Right renal pelvis (tissue), 4 donors: ENCODE results near the gene ITPR1. TPM values are rescaled to one million over a fixed set of nuclear protein-coding genes. Genes with fewer than 3 reads are reported as not detected.

ENCODE experiments used
- DNase-seq, 4 donors: peaks; one replicate each; pipeline ENCODE4 v3.0.0-alpha.2; 2013; ENCODE audit warnings: low read depth in 4 of 4, low spot score in 3 of 4, missing footprints in 1 of 4
- polyA plus RNA-seq, 4 donors: library from polyadenylated mRNA; unstranded; fragments of 120-200 nt; gene quantifications; one replicate each; pipeline ENCODE4 v1.2.1, GENCODE V29; 2013; ENCODE audit not compliant: insufficient read length in 4 of 4

Gene ITPR1
- polyA plus RNA-seq, 4 donors: 48.1 to 61.2 (median 53.4) TPM

DNA sequence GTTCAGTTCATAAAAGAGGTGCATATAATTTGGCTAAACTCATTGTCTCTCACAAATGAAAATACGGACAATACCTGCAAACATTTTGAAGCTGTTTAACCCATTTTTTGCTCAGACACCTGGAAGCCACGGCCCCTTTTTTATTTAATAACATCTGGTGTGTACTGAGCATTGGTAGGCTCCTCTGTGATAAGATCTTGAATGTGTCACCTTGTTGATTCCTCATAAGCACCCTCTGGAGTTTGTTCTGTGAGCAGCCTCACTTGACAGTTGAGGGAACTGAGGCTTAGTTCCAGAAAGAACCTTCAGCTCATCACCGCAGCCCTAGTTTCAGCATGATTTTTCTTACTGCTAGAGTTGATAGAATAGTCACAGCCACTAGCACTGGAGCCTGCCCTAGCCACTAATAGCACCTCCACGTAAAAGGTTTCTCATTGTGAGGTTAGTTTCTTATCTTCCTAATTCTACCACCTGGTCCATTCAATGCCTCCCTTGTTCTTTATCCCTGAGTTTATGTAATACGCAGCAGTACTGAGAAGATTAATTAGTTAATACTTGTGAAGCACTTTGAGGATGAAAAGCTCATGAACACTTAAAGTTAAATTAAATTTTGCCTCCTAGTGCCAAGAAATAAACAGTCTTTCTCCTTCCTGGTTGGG is 71.9 kb downstream of the ITPR1 start:
- DNase-seq: no peak

DNA sequence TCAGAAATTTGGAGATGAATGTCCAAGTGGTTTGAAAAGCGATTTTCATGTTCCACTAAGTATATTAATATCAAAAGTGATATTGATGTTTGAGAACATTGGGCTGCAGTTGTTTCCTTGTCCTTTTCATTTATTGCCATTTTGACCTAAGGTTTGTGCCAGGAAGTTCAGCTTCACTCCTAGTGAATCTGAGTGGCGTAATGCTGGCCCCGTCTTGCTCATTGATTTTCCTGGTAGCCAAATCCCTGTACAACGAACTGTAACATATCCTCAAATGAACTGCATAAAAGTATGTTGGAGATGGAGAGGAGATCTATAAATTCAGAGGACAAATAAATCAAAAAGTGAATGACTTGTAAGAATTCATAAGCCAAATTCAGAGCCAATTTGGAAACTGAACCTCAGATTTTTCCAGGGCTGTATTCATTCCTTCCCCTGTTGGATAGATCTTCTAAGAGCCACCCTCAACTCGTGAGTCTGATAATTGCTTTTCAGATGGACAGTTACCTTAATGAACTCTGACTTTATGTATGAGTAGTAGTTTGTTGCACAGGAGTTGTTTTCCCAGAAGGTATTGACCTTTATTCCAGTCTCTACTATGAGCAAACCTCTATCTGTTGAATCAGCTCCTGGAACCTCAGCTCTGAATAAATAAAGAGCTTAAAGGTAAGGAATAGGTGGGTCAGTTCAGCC is 72.8 kb downstream of the ITPR1 start:
- DNase-seq: no peak

DNA sequence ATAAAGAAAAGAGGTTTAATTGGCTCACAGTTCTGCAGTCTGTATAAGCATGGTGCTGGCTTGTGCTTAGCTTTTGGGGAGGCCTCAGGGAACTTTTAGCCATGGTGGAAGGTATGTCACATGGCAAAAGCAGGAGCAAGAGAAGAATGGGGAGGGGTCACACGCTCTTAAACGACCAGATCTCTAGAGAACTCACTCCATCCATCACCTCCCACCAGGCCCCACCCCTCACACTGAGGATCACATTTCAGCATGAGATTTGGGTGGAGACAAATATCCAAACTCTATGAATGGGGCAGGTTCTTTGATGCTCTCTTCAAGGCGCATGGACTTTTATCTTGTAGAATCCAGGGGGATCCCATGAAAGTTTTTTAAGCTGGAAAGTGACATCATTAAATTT is 75.7 kb downstream of the ITPR1 start:
- no peak for DNase-seq

DNA sequence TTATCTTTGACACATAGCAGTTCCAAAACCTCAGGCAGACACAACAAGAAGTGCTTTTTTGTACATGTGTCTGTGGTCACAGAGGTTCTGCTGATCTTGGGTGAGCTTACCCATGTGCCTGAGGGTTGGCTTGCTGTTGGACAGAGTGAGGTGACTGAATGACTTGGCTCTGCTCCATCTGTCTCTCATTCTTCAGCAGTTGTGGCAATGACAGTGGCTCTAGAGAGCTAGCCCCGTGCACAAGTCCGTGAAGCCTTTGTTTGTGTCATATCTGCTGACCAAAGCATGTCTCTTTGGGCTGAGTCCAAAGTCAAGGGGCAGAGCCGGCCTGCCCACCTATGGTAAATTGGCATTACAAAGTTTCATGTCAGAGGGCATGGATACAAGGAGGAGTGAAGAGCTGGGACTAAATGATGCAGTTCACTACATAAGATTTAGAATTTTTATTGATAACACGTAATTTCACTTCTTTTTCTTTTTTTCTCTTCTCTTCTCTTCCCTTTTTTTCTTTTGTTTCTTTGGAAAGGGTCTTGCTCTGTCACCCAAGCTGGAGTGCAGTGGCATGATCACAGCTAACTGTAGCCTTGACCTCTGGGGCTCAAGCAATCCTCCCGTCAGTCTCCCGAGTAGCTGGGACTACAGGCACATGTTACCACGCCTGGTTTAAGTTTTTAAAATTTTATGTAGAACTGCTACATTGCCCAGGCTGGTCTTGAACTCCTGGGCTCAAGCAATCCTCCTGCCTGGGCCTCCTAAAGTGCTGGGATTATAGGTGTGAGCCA is 77.9 kb downstream of the ITPR1 start:
- no peak for DNase-seq

DNA sequence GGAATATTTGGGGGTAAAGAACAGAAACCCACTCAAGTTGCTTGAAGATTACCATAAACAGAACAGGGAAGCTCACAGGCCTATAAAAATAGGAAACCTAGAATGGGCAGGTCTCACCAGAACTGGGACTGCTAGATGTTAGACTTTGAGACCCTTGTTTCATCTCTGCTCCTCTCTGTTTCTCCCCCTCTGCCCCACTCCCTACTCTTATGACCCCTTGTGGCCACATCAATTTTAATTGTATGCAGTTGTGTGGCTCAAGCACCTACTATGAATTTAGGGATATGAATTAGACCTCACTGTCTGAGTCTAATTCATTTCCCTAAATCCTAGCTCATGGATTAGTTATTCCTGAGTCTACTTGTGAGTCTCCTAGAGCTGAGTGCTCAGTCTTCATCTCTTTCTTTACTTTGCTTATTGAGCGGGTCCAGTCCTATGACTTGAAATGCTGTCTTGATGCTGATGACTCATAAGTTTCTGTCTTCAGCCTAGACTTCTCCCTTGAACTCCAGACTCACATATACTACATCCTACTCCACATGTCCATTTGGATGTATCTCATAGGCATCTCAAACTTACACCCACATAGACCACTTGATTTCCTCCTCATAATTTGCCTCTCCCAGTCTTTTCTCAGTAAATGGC is 78.7 kb downstream of the ITPR1 start:
- DNase-seq: no peak

DNA sequence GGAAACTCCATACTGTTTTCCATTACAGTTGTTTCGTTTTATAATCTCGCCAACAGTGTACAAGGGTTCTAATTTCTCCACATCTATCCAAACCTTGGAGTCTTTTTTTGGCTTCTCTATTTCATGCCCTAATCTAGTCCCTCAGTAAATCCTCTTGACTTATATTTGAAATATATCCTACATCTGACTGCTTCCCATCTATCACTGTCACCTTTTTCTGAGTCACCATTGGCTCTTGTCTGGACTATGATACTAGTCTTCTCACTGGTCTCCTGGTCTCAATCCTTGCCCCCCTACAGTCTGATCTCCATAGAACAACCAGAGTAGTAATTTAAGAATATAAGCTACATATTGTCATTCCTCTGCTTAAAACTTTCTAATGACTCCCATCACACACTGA is 80.0 kb downstream of the ITPR1 start:
- DNase-seq: no peak

DNA sequence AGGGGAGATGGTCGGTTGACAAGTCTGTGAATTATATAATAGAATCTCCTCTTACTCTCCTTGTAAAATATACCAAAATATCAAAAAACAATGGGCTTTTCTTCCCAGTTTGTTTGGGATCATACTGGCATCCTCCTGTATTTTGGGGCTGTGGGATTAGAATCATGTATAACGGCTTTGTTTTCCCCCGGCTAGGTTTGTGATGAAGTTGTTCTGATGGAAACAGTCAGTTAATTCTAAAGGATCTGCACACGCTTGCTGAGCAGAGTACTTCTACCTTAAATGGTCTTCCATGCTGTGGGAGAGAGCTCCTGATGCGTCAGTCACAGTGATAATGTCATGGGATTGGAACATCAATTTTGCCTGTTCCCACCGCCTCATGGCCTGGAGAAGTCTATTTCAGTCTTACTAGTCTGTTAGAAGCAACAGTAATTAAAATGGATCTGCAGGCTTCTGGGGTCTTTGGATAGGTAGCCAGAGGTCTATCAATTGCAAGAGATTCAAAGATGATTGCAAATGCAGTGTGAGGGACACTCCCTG is 81.3 kb downstream of the ITPR1 start:
- DNase-seq: no peak

DNA sequence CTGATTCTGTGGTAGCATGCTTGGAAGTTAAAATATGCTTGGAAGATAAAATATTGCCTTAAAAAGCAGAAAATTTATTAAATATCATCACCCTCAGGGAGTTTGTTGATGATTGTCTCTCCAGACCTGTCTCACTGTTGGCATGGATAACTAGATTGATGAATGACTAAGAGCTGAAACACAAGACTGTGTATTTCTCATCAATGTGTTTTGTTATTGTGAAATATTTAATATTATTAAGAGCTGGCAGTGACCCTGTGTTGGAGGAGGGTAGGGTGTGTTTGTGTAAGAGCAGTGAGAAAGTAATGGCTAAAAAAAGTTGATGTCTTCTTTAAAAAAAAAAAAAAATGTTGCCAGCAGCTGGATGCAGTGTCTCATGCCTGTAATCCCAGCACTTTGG is 82.2 kb downstream of the ITPR1 start:
- no peak for DNase-seq

DNA sequence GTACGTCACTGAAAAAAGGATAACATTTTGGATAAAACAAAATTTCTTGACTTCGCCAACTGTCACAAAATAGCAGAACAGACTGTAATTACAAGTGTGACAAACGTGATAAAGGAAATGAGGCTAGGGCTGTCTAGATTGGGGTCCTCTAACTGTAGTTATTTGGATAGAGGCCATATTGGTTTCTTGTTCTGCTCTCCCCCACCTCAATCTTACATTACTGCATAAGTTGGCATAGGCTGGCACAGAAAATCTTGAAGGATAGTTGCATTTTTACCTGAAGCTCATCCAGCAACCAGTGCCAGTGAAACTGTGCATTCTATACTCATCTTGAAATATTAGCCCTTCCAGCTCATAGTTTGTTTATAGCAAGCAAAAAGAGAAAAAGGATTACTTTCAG is 84.6 kb downstream of the ITPR1 start:
- no peak for DNase-seq

DNA sequence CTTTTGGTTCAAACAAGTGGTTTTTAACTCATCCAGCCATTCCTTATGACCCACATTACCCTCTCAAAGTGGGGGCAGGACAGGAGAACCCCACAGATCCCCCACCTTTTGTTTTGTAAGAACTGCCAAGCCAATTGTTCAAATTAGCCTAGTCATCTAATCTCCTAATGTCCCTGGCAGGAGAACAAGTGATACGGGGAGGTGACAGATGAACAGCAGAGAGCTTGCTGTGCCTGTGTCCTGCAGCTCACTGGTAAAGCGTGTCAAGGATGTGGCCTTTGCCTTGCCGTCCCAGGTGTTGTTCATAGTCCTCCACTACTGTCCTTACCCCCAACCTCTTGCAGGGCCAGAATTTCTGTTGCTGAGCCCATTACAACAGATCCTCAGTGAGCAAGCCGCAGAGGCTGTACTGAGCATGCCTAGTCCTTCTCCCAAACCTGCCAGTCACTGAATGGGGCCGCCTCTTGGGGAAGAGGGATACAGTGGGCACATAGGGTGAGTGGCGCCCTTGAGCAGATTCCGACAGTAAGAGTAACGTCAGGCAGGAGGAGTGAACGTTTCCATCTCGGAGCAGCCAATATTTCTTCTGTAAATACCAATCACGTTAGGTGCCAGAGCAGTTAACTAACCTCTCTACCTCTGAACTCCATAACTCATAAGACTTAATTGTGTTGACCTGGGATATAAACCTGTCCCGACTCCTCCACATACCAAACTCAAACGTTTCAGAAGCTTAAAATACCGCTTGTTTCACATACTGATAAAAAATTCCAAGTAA is 87.4 kb downstream of the ITPR1 start:
- DNase-seq: no peak

DNA sequence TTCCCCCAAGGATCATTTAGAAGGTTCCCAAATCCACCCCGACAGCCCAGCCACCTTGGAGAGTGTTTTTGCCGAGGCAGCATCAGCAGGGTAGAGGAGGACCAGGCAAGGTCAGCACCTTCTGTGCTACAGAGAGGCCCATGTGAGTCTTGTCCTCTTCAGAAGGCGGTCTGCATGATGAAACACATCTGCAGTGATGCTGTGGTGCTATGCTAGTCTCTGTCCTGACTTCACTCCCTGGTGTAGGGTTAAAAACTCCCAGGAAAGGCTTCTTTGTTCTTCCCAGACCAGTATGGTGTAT is 87.9 kb downstream of the ITPR1 start:
- DNase-seq: no peak

DNA sequence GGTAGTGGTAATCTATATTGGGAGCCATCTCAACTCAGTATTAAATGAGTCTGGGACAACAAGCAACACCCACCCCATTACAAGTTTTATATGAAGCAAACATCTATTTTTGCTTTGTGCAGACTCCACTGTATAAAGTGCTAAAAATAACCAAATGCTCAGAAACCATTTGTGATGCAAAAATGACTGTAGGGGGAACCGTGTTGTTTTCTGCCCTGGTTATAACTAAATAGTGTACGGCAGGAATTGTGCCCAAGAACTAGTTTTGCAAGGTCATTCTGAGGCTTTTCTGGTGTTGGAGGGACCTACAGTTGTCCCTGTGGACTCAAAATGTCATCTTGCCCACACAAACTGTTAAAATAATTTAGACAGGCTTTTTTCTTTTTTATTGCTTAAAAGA is 88.3 kb downstream of the ITPR1 start:
- DNase-seq: no peak

DNA sequence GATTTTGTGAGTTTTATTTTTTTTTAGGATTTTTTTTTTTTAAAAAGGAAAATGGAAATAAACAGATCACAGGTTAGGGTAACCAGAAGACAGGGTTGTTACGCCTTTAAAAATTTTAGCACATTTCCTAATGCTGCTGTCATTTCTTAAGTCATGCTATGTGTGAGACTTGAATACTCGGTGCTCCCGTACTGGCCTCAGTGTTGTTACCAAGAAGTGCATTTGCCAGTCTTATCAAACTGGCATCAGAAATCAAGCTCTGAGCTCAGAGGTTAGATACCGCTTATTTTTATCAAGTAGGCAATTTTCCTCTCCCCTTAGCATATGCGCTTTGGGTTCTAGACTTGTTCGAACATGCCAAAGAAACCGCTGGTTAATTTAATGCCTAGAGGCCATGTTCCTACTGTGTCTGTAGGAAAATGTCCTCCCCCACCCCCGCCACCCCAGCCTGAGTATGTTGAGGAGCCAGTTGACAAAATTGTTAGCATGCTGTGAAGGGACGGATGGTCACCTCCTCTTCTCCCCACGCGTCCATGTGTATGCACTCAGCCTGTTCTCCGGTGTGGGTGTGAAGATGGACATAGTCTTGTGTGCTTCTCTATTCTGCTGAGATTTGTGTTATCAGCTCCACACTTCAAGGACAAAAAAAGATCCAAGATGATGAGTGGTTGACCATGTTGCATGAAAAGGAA is 88.9 kb downstream of the ITPR1 start:
- no peak for DNase-seq

DNA sequence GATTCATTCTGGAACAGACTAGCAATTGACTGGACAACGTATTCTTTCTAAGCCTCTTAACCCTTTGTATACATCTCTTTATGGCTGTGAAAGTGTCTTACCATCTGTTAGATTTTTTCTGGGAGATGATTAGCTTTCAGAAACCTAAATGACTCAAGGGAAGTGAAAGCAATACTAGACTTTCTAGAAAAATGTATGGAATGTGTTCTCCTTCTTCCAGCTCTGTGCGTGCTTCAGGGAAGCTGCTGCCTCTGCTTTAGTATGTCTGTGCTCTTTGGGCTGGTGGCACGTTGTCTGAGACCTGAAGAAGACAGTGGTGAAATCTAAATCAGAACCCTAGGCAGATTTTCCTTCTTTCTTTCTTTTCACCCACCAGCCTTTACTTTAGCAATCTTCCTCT is 89.5 kb downstream of the ITPR1 start:
- DNase-seq: no peak

DNA sequence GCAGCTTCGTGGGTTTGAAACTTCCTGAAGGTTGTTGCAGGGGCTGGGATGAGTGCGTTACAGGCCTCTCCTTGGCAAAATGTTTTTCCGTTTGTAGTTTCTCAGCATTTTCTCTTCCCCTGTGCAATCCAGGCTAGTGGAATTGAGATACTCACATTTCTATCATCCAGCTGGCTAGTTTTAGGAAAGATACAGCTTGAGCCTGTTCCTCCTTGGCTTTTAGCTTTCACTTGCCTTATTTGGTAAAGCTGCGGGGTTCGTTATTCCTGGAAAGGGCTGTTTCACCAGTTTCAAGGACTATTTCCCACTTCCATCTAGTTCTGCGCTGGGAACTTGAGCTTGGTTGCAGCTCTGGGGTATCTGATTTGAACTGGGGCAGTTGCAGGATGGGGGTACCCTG is 90.3 kb downstream of the ITPR1 start:
- DNase-seq: no peak

DNA sequence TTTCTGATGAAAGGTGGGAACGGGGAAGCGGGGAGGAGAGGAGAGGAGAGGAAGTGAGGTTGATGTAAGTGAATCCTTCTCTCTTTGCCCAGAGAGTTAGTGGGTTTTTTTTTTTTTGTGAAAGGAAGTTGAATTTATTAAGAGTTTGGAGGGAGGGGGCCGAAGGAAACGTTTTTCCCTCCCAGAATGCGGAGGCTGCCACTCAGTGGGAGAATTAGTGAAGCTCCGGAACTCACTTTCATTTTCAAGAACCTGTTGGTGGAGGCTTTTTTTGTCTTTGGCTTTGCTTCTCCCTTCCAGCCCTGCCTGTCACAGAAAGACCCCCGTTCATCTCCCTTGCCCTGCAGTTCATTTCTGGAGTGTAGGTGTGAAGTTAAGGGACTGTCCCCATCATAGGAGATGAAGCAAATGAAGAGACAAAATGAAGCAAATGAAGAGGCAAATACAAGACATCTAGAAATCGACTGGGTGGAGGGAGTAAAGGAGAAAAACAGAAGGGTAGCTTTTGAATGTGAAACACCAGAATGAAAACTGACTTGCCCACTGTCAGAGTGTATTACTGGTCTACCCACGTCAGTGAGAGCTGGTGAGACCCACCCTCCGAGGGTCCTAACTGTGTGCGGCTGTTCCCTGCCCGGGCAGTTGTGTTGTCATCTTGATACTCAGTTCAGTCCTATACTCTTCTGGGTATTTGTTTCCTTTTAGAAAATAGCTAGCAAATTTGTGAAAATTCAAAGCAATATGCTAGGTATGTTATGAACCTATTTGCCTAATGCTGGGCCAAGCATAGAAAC is 91.5 kb downstream of the ITPR1 start:
- no peak for DNase-seq

DNA sequence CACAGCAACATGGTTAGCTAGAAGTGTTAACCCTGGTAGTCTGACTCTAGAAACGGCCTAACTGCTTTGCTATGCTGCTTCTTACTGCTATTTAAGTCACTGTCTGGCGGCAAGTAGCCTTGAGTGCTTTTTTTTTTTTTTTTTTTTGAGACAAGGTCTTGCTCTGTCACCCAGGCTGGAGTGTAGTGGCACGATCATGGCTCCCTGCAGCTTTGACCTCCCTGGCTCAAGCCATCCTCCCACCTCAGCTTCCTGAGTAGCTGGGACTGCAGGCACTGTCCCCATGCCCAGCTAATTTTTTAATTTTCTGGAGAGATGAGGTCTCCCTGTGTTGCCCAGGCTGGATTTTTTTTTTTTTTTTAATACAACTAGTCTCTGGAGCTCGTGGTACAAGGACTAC is 93.2 kb downstream of the ITPR1 start:
- no peak for DNase-seq

DNA sequence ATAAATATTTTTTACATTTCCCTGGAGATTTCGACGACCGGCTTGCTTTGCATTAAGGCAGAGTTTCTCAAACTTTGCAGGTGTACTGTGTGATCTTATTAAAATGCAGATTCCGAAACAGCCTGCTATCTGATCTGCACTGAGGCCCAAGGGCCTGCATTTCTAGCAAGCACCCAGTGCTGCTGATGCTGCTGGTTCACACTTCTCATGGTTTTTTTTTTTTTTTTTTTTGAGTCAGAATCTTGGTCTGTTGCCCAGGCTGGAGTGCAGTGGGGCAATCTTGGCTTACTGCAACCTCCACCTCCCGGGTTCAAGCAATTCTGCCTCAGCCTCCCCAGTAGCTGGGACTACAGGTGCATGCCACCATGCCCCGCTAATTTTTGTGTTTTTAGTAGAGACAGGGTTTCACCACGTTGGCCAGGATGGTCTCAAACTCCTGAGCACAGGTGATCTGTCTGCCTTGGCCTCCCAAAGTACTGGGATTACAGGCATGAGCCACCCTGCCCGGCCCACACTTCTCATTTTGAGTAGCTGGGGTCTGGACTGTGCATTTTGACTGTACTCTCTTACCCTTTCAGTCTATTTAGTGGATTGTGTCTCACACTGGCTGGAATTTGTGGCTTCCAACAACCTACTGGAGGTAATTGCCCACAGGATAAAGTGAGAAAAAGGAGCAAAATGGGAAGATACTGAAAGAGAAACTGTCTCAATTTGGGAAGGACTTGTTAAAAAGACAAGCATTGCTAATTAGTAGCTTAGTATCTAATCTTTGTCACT is 94.1 kb downstream of the ITPR1 start:
- no peak for DNase-seq

DNA sequence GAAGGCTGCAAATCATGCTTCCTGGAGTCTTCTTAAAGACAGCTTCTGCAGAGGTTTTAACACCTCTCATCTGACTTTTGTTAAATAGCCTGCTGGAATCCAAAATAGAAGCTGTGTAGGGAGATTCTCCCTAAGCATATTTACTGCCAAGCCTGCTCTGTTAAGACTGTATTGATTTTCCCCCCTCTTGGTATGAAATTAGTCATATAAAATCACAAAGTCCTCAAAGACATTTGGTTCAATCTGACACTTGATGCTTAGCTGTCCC is 94.6 kb downstream of the ITPR1 start:
- no peak for DNase-seq
